Left lung (tissue), 10 donors: Measurements from ENCODE around the gene FGF14. TPM values are rescaled to one million over a fixed set of nuclear protein-coding genes. Genes with fewer than 3 reads are reported as not detected.

ENCODE experiments used
- ATAC-seq: fragments of 200-7000 bp; cut with Tn5 transposase; one replicate; pipeline ENCODE4 v1.9.1; 2020; ENCODE audit warnings: moderate library complexity
- DNase-seq, 4 donors: peaks; one replicate each; pipeline ENCODE4 v3.0.0-alpha.2; 2013 to 2020
- H3K27ac ChIP-seq, 2 donors: fragments of 200-600 bp; sonication (generic) in 1 of 2; one replicate each; pipeline versions ENCODE4 v1.5.0 to v1.8.0; 2020 to 2021
- H3K27me3 ChIP-seq, 2 donors: fragments of 200-600 bp; sonication (generic) in 1 of 2; one replicate each; pipeline versions ENCODE4 v1.5.0 to v1.8.0; 2020 to 2021
- H3K36me3 ChIP-seq, 2 donors: fragments of 200-600 bp; sonication (generic) in 1 of 2; one replicate each; pipeline versions ENCODE4 v1.5.0 to v1.8.0; 2020 to 2021
- H3K4me1 ChIP-seq, 2 donors: fragments of 200-600 bp; one replicate each; pipeline ENCODE4 v1.8.0; 2021
- H3K4me3 ChIP-seq, 2 donors: fragments of 200-600 bp; sonication (generic) in 1 of 2; one replicate each; pipeline versions ENCODE4 v1.5.0 to v1.8.0; 2020 to 2021; ENCODE audit warnings: mild to moderate bottlenecking in 1 of 2
- H3K9me3 ChIP-seq, 2 donors: fragments of 200-600 bp; sonication (generic) in 1 of 2; one replicate each; pipeline versions ENCODE4 v1.5.0 to v1.8.0; 2020 to 2021
- CTCF ChIP-seq, 2 donors: fragments of 200-600 bp; sonication (generic) in 1 of 2; IDR thresholded peaks; one replicate each; pipeline versions ENCODE4 v1.5.0 to v1.8.0; 2021; ENCODE audit warnings: antibody characterized with exemption in 2 of 2
- intact Hi-C, 2 donors: fragments of 100-400 bp; cut with DNase I; formaldehyde crosslinking; loops; one replicate each; pipeline versions ENCODE4 v1.11.2 to v1.14.2; 2022
- polyA plus RNA-seq, 6 donors: library from polyadenylated mRNA; unstranded; fragments of 120-200 nt; gene quantifications; one replicate each; pipeline ENCODE4 v1.2.1, GENCODE V29; 2013; ENCODE audit not compliant: insufficient read length in 6 of 6
- total RNA-seq, 2 donors: library from RNA; stranded (reverse); fragmentation: NEBNext Ultra II Directional; extraction: Animal tissue kit (Norgen Biotek cat#: 25700); gene quantifications; one replicate each; pipeline ENCODE4 v1.2.1, GENCODE V29; 2021
- donor health status: DM: no; HTN: yes; CAD: no.
- donor health status: DM: no; HTN: no; CAD: no.

The FGF14 gene
- total and polyA plus RNA-seq, 8 donors = 0.45 to 3.4 (median 0.78) TPM

GRCh38 chr13:102055090-102055779 is 346.6 kb downstream of the FGF14 start:
- Histone ChIP-seq H3K36me3 (no peaks in the 10 kb centered on the region), H3K27me3 (no peaks in the 10 kb centered on the region), H3K4me1 (no peaks in the 10 kb centered on the region), H3K27ac (no peak overlapping the region), H3K9me3 (peaks cover 0 to 40% of the 10 kb centered on the region in 2 donors), H3K4me3 (no peak overlapping the region)
- intact Hi-C loops = no loop called here
- DNase-seq = no peak
- ATAC-seq = no peak
- no peak for TF ChIP-seq CTCF (IDR thresholded peaks at IDR 0.05)

GRCh38 chr13:102049853-102050252 is 352.0 kb downstream of the FGF14 start:
- no peak overlapping the region for H3K4me3 ChIP-seq
- TF ChIP-seq CTCF (IDR thresholded peaks at IDR 0.05) = no peak
- no peaks in the 10 kb centered on the region for H3K36me3 ChIP-seq
- peaks cover 0 to 38% of the 10 kb centered on the region in 2 donors for H3K9me3 ChIP-seq
- intact Hi-C loops = no loop called here
- no peak for ATAC-seq
- no peak overlapping the region for H3K27ac ChIP-seq
- no peaks in the 10 kb centered on the region for H3K27me3 ChIP-seq
- DNase-seq = no peak
- H3K4me1 ChIP-seq = no peaks in the 10 kb centered on the region

GRCh38 chr13:102045731-102046130 is 356.1 kb downstream of the FGF14 start:
- Histone ChIP-seq H3K27me3 (no peaks in the 10 kb centered on the region), H3K4me1 (no peaks in the 10 kb centered on the region), H3K4me3 (no peak overlapping the region), H3K36me3 (no peaks in the 10 kb centered on the region), H3K27ac (no peak overlapping the region), H3K9me3 (peaks cover 0 to 2% of the 10 kb centered on the region in 2 donors)
- intact Hi-C loops = no loop called here
- no peak for TF ChIP-seq CTCF (IDR thresholded peaks at IDR 0.05)
- ATAC-seq = no peak
- DNase-seq = no peak

DNA sequence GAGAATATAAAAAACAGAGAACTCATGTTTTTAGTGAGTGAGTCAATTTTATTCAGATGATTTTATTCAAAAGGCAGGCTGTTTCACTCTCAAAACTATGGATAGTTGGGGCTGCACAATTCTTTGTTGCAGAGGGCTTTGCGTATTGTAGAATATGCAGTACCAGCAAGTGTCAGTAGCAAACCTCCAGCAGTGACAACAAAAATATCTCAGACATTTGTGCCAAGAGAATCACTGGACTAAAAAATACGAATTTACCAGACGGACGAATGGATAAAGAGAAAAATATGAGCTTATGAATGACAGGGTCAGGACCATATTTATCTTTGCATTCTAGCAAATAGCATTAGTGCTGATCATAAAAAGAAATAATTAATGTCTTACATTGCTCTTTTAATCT is 359.1 kb downstream of the FGF14 start:
- Histone ChIP-seq H3K9me3 (no peaks in the 10 kb centered on the region), H3K4me3 (no peak overlapping the region), H3K4me1 (no peaks in the 10 kb centered on the region), H3K27ac (no peak overlapping the region), H3K27me3 (no peaks in the 10 kb centered on the region), H3K36me3 (no peaks in the 10 kb centered on the region)
- intact Hi-C loops = no loop called here
- ATAC-seq = no peak
- no peak for TF ChIP-seq CTCF (IDR thresholded peaks at IDR 0.05)
- no peak for DNase-seq

DNA sequence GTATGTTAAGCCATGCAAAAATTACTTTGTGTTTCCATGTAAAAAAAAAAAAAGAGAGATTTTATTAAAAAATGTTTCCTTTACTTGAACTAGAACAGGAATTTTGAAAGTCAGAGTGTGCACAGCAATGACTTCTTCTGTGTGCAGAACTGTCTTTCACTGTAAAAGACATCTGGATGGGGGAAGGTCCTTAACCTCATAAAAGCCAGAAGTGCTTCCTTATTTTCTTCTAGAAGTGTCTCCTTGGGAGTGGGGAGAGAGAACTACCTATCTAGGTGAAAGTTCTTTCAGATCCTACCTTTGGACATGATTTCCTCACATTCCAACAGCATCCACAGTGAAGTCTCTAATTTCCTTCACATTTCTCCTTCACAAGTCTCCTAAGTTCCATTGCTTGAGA is 360.3 kb downstream of the FGF14 start:
- Histone ChIP-seq H3K4me1 (no peaks in the 10 kb centered on the region), H3K36me3 (no peaks in the 10 kb centered on the region), H3K27me3 (no peaks in the 10 kb centered on the region), H3K4me3 (no peak overlapping the region), H3K27ac (no peak overlapping the region), H3K9me3 (no peaks in the 10 kb centered on the region)
- DNase-seq = no peak
- ATAC-seq = no peak
- no peak for TF ChIP-seq CTCF (IDR thresholded peaks at IDR 0.05)
- intact Hi-C loops = no loop called here
